Measurements from ENCODE around the gene GTF3C1.
"Not testable (repeated sequence)": the region's sequence is repeated elsewhere in the genome, so short reads cannot be mapped to it uniquely, and the experiment has no call there.

- not testable (repeated sequence) for TF ChIP-seq EZH2 (IDR thresholded peaks at IDR 0.05; ENCODE audit: borderline replicate concordance, insufficient read depth, low read length, poor library complexity, severe bottlenecking); CTCF (IDR thresholded peaks at IDR 0.05; ENCODE audit: poor library complexity, severe bottlenecking); EP300 (conservative IDR thresholded peaks at IDR 0.05; ENCODE audit: poor library complexity, severe bottlenecking); RAD21 (conservative IDR thresholded peaks at IDR 0.05)
These were observed 21.3 kb upstream of the GTF3C1 start for GRCh38 chr16:27570986-27571385.
